ENCODE measurements around the gene VWA8.
"Not testable (repeated sequence)": the region's sequence is repeated elsewhere in the genome, so short reads cannot be mapped to it uniquely, and the experiment has no call there.

VWA8 gene

DNA sequence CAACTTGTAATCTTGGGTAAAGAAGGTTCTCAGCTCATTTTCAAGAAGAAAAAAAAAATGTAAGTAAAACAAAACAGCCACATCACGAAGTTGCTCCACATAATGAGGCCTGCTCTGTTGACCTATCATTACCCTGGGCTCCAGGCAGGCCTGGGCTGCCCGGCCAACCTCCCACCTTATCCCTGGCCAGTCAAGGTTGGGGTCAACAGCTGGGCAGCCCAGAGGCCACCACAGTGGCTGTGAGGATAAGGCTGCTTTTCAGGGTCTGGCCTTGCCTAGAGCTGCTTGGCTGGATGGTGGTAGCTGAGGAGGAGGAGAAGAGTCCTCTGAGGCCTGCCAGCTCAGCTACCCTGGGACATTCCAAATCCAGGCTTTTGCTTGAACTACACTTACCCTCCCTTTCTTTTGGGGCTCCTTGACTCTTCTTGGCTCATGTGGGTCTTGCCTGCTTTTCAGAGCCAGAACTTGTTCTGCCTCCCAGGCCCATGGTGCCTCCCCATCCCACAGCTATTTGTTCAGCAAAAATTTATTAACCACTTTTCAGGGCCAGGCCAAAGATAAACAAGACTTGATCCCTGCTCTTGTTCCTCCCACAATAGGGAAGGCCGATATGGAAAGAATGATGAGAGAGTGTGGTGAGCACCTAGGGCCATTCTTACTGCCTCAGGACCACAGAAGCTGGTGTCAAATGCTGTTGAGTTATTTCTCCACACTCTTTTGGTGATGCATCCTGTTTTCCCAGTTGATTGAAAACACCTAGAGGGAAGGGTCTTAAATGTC, 401.9 kb downstream of the VWA8 start:
- DNase-seq (ENCODE audit: low spot score): no peak

DNA sequence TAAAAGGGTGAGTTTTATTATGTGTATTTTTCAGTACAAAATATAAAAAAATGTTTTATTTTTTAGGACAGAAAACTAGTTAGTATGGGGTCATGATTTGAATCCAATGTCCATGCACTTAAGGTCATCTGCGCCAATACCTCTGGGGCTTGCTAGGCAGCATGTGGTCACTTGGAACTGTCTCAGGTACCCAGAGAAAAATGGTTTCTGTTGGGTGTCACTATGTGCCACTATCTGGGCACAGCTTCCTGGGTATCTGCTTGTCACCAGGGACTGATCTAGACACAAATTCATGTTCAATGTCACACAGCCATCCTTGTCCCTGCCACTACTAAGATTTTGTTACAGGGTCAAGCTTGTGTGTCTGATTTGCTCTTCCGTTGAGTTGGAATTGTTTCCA, 403.2 kb downstream of the VWA8 start:
- no peak for DNase-seq (ENCODE audit: low spot score)

DNA sequence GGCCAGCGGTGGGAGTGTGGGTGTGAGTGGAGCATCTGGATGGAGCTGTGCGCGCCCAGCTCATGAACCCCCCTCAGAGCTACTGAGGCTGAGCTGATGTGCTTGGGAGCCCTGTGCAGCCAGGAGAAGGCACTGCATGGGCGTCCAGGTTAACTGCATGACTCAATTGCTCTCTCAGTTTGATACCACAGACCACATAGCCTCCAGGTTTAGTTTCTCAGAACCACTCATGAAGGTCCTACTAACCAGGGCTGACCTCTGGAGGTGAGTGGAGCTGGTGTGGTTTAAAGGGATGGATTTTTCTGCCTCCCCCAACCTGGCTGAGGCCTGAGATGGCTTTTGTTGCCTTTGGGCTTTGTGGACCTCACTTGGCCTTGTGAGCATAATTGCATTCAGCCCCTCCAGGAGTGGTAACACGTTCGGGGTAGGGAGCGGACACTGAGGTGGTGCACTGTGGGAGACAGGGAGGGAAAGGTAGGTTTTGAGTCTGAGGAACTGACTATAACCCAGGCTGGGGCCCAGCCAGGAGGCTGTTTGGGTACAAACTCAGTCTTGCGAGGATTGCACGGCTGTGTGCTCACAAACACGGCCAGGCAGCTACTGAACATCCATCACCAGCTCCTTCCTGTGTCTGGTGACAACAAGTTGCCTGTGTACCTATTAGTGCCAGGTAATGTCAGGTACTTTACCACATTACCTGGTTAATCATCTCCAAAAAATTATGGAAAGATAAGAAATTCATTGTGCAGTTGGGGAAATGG, 406.1 kb downstream of the VWA8 start:
- no peak for DNase-seq (ENCODE audit: low spot score)

DNA sequence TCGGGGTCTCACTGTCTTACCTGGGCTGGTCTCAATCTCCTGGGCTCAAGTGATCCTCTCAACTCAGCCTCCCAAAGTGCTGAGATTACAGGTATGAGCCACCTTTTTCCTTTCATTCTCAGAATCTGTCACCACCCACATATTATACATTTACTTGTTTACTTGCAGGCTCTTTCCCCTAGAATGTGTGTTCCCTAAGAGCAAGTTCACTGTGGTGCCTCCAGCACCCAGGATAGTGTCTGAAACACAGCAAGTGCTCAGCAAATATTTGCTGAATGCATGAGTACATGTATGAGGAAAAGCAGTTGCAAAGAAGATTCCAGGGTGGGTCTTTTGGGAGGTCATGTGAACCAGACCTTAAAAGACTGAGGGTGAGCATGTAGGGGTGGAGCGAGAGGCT, 406.7 kb downstream of the VWA8 start:
- DNase-seq (ENCODE audit: low spot score): no peak

DNA sequence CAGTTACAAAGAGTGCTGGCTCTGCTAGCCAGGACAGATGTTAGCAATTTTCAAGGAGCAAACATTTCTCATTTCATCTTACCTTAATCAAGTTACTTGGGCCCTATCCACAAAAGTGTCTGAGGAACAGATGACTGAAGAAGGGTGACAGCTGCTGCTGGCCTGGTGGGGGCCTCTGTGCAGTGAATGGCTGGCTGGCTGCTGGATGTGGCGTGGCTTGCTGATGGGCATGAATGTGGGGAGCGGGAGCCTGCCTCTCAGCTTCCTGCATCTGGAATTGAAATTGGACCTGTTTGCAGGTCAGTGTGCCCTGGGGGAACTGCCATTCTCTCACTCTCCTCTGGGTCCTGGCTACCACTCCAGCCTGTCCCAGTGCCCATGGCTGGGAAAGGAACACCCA, 408.9 kb downstream of the VWA8 start:
- peak; percentile 72 for DNase-seq (ENCODE audit: low spot score)

DNA sequence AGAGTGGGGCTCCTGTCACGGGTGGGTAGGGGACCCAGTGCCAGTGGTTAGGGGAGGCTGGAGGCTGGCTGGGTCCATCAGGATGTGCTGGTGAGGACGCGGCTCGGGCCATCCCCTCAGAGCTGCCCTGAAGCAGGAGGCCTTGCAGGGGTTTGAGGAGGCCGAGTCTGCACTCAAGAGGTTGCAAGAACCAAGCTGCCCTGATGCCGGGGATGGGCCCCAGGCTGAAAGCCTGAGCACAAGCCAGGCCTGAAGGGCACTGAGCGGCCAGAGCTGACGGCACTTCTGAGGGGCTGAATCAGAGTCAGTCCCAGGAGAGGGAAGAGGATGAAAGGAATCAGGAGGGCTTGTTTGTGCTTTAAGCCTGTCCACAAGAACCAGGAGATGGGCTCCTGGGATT, 410.6 kb downstream of the VWA8 start:
- DNase-seq (ENCODE audit: low spot score): no peak

DNA sequence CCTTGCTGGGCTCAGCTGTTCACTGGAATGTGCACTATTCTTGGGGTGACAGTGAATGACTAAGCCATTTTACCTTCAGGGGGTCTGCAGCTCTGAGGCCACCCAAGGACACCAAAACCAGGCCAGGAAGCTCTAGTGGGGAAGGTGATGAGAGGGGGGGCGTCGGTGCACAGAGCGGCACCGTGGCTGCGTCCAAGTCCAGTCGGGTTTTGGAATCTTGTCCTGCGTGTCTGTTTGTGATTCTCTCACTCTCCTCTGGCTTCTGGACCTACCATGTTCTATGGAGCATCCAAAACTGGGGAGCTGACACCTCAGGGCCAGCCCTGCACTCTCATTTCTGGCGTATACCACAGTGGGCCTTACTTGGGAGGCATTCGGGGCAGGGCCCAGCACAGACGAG, 411.4 kb downstream of the VWA8 start:
- DNase-seq (ENCODE audit: low spot score): no peak

DNA sequence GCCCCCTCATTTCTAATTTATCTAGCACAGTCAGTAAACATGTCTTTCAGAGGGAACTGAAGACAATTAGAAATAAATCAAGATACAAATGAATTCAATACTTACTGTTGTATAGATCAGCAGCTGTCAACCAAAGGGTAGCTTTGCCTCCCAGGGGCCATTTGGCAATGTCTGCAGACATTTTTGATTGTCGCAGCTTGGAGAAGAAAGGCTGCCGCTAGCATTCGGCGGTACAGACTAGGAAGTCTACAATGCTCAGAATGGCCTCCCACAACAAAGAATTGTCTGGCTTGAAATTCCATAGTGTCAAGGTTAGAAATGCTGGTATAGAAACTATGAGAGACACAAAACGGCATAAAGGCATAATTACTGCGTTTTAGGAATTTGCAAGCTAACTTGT, 412.0 kb downstream of the VWA8 start:
- DNase-seq (ENCODE audit: low spot score): no peak

DNA sequence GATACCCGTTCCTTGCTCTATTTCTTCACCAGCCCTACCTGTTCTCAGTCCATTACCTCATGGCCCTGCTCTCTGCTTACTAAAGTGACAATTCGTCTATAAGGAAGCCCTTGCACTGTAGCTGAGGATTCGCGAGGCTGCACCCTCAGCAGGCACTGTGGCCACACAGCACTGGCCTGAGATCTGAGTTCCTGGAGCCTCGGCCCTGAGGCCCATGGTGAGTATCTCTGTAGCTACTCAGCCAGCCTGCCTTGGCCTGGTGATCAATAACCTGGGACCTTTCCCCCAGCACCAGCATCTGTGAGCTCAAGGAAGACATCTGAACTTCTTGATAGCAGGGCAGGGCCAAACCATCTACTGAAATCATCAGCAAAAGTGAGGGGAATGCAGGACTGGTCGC, 412.9 kb downstream of the VWA8 start:
- DNase-seq (ENCODE audit: low spot score): no peak

DNA sequence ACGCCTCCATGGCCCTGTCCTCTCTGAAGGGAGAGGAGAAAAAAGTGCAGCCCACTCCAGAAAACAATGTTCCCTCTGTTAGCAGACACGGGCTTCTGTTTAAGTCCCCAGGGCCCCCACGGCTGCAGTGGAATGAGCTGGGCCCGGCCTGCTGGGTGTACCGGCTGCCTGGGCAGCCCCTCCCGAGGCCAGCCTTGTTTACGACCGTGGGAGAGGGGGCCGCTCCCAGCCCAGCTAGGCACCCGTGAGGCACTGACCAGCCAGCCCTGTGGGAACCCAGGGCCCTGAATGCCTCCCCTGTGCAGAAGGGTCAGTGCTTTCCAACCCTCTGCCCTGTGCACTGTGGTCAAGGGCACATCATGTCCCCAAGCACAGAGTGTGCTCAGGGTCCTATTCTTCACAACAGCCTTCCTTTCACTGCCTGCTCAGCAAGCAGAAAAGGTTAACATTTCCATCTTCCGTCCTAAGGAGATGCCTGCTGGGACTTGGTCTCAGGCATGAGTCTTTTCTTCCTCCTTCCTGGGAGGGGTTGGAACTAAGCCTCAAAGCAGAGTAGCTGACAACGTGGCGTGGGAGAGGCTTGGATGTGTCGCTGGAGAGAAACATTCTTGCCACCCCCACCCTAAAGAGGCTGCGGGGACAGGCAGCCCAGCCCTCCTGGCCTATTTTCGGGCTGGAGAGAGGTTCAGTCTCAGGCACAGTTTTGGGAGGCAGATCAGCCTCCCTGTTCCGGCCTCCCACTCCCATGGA, 413.5 kb downstream of the VWA8 start:
- no peak for DNase-seq (ENCODE audit: low spot score)

DNA sequence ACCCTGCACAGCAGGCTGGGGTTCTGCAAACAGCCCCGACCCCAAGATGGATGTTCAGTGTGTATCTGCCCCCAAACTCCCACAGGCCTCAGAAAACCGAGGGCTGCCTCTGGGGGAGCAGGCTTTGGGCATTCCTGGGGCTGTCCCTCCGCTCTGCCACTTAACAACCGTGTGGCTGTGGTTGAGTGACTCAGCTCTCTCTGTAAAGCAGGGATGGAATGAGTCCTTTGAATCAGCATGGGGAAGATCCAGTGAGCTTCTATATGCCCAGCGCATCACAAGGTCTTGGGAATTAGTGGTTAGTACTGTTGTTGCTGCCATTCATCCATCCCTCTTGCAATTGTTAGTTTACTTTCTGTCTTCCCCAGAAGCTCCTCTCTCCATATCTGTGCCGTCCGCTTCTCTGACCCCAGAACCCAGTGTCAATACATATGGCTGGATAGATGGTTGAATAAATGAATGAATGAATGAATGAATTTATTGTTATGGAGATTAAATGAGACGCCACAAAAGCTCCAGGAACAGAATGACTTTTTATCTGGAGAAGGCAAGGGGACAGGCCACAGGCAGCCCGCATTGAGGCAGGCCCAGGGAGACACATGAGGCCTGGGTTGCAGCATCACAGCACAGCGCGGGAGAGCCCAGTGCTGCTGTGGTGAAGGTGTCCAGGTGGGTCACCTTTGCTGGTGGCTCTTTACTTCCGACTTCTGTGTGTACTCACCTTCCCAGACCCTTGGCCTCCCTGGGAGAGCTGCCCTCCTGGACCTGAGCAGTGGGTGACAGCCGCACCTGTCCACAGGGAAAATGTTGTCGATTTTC, 414.3 kb downstream of the VWA8 start:
- DNase-seq (ENCODE audit: low spot score): no peak

DNA sequence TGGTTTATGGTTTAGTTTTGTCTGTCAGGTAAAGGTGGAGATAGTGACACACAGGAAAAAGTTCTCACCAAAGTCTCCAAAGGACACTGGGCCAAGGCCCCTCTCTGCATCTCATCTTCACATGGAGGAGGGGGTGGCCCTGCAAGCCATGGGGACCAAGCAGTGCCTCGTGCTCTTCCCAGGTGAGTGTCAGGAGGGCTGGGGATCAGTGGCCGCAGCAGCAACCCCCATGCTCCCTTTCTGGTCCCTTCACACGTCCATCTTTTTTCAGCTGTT, 415.5 kb downstream of the VWA8 start:
- DNase-seq (ENCODE audit: low spot score): no peak

DNA sequence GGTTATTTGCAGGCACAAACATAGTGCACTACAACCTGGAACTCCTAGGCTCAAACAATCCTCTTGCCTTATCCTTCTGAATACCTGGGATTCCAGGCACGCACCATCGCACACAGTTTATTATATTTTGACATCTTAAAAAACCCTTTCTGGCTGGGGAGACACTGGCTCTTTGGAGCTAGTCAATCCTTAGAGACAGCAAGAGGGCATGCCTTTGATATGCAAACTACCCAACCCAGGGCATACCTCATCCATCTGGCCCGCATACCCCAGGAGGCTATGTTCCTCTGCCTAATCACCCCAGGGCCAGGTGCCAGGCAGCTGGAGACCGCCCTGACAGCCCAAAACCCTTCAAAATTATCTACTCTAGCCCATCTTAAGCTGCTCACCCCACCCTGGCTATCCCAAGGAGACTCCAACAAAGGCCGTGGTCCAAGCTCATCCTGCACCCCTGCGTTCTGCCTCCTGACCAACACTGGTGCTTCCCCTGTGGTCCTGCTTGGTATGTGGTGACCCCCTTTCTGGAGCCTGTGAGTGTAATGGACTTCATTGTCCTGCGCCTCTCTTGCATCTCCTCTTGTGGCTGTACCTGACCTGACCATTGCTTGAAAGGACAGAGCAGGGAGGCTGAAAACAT, 417.1 kb downstream of the VWA8 start:
- DNase-seq (ENCODE audit: low spot score): no peak

DNA sequence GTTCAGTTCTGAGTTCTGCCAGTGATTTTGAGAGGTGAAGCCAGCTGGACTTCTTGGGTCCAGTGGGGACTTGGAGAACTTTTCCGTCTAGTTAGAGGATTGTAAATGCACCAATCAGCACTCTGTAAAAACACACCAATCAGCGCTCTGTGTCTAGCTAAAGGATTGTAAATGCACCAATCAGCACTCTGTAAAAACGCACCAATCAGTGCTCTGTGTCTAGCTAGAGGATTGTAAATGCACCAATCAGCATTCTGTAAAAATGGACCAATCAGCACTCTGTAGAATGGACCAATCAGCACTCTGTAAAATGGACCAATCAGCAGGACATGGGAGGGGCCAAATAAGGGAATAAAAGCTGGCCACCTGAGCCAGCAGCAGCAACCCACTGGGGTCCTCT, 418.1 kb downstream of the VWA8 start:
- DNase-seq (ENCODE audit: low spot score): not testable (repeated sequence)

DNA sequence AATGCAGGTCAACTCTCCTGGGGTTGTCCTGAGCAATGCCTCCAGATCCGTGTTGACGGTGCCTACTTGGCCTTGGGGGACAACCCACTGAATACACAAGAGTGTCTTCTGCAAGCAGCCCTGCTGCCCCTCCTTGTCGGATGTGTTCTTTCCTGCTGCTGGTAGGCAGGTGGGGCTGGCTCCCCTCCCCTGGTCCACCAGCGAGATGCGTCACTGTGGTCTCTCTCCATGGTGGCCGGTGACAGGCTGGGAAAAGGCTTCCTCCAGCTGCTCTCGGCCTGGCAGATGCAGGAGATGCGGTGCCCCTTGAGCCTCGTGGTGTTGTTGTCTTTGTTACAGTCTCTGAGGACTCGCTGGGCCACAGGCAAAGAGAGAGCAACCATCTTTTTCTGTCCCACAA, 418.6 kb downstream of the VWA8 start:
- no peak for DNase-seq (ENCODE audit: low spot score)

DNA sequence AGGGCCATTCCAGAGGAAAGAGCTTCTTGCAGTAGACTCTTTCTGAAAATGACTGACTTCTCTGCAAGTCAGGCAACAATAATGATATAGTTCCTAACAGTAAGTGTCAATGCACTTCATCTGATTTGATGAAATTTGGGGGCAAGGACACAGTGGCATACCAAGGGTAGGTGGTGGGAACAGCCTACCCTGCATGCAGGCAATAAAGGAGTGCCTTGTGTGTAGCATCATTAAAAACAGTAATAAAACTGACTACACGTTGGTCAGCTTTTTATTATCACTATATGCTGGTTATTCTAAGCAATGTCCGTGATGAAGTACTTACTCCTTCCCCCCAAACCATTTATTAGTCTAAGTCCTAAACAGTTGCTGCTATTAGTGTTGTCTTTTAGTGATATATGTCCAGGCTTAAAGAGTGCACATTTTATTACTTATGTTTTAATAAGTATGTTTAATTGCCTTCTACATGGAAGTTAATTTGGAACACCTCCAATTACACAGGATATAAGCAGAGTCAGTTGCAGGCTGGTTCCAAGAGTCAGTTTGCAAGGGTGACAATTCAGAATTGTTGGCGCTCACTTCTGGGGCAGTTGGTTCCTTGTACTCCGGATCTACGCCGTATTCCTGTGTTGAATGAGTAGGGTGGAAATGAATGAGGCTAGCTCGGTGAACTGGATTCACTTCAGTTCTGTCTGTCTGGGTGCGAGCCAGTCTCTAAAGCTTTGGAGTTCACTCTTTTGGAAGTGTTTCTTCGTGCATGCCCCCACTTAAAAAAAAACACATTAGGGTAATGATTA, 419.6 kb downstream of the VWA8 start:
- DNase-seq (ENCODE audit: low spot score): no peak

DNA sequence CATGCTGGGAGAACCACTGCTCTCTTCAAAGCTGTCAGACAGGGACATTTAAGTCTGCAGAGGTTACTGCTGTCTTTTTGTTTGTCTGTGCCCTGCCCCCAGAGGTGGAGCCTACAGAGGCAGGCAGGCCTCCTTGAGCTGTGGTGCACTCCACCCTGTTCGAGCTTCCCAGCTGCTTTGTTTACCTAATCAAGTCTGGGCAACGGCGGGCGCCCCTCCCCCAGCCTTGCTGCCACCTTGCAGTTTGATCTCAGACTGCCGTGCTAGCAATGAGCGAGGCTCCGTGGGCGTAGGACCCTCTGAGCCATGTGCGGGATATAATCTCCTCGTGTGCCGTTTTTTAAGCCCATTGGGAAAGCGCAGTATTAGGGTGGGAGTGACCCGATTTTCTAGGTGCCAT, 420.7 kb downstream of the VWA8 start:
- DNase-seq (ENCODE audit: low spot score): not testable (repeated sequence)

DNA sequence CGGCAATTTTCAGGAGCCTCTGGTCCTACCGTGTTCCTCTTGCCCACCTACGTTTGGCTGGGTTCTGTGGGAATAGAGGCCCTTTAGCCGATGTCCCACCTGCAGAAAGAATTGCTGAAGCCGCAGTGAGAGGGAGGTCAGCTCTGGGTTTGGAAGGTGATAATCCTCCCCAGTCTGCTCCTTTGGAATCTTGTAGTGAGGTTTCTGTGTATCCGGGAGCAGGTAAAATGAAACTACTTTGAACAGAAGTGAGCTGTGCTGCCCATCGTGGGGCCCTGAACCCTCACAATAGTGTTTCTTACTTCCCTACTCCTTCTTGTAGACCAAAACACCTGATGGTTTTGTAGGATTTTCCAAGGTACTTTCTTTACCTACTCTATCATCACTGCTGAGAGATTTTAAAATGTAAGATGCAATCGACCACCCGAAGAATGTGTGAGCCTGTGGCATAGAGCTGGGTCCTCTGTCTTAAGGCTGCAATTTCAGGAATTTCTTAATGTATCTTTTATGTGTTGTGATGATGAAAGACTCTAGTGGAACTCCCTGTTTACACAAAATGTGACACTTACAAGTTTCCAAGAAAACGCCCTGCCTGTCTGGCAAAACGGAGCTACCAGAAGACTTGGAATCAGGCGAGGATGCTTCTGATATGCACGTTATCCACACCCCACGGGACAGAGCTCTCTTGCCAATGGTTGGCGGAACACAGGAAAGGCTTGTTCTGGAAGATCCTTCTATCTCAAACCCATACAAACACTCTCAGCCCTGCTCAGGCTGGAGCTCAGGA, 427.4 kb downstream of the VWA8 start:
- no peak for DNase-seq (ENCODE audit: low spot score)

DNA sequence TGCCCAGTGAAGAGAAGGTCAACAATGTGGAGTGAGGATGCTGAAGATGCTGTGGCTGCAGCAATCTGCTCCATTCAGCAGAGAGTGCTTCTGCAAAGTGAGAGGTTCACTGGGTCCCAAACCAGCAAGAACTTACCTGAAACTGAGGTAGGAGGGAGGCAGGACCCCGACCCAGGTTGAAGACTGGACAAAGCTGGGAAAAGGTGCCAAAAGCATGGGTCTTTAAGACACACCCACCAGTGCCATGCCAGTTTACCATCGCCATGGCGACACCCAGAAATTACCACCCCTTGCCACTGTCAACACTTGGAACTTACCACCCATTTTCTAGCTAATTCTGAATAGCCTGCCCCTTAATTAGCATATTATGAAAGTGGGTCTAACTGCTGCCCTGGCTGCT, 432.9 kb downstream of the VWA8 start:
- no peak for DNase-seq (ENCODE audit: low spot score)

Measured in SK-N-DZ (cell line).